Stimulated activated CD4-positive, alpha-beta T cell treated with anti-CD3 and anti-CD28 coated beads, Interleukin-15, amount 100 ng/mL, for 48 hours (primary cell): ENCODE results near the gene GBF1.

Experiments used
- DNase-seq, 2 donors: peaks; one replicate each; pipeline ENCODE4 v3.0.0-alpha.2; 2020; ENCODE audit warnings: low read depth in 2 of 2

GBF1 gene

GRCh38 chr10:102266670-102267069 is 21.3 kb downstream of the GBF1 start:
- no peak for DNase-seq

- DNase-seq: no peak
Observed at GRCh38 chr10:102267748-102268147, 22.4 kb downstream of the GBF1 start.

- DNase-seq: no peak
Observed at GRCh38 chr10:102268375-102268888, 23.1 kb downstream of the GBF1 start.

GRCh38 chr10:102269017-102269416 is 23.7 kb downstream of the GBF1 start:
- DNase-seq: no peak

GRCh38 chr10:102274062-102274461 is 28.7 kb downstream of the GBF1 start:
- DNase-seq: no peak

GRCh38 chr10:102275343-102275742 is 30.0 kb downstream of the GBF1 start:
- DNase-seq: no peak

GRCh38 chr10:102279104-102279503 is 33.8 kb downstream of the GBF1 start:
- DNase-seq: no peak

GRCh38 chr10:102280397-102281101 is 35.2 kb downstream of the GBF1 start:
- no peak for DNase-seq

GRCh38 chr10:102281102-102281487 is 35.8 kb downstream of the GBF1 start:
- no peak for DNase-seq

- DNase-seq: no peak
Observed at GRCh38 chr10:102283488-102283887, 38.2 kb downstream of the GBF1 start.

- no peak for DNase-seq
Observed at GRCh38 chr10:102283890-102284289, 38.6 kb downstream of the GBF1 start.

GRCh38 chr10:102284531-102284930 is 39.2 kb downstream of the GBF1 start:
- no peak for DNase-seq

- DNase-seq: no peak
Observed at GRCh38 chr10:102285133-102285532, 39.8 kb downstream of the GBF1 start.

- no peak for DNase-seq
Observed at GRCh38 chr10:102286216-102286615, 40.9 kb downstream of the GBF1 start.

GRCh38 chr10:102287538-102287937 is 42.2 kb downstream of the GBF1 start:
- no peak for DNase-seq

GRCh38 chr10:102287991-102288390 is 42.7 kb downstream of the GBF1 start:
- DNase-seq: no peak

GRCh38 chr10:102289356-102289755 is 44.0 kb downstream of the GBF1 start:
- DNase-seq: no peak

- no peak for DNase-seq
Observed at GRCh38 chr10:102289840-102290239, 44.5 kb downstream of the GBF1 start.

- no peak for DNase-seq
Observed at GRCh38 chr10:102291221-102291905, 46.0 kb downstream of the GBF1 start.

- no peak for DNase-seq
Observed at GRCh38 chr10:102297101-102297500, 51.8 kb downstream of the GBF1 start.

GRCh38 chr10:102298899-102299298 is 53.6 kb downstream of the GBF1 start:
- DNase-seq: no peak

- no peak for DNase-seq
Observed at GRCh38 chr10:102299873-102300272, 54.5 kb downstream of the GBF1 start.

- no peak for DNase-seq
Observed at GRCh38 chr10:102300278-102300843, 55.0 kb downstream of the GBF1 start.
